Measurements from ENCODE around the gene PRKACG. TPM values are rescaled to one million over a fixed set of nuclear protein-coding genes. Genes with fewer than 3 reads are reported as not detected.

Gene PRKACG
- total and polyA plus RNA-seq, 12 donors = not detected

- DNase-seq = peak in 3 of 7 donors; percentile 34 to 41 (median 34)
- peak overlapping the region in 1 of 4 donors; percentile 12 for H3K4me3 ChIP-seq
- H3K27ac ChIP-seq = peak overlapping the region in 4 of 5 donors; percentile 1 to 79 (median 64)
Observed at GRCh38 chr9:68975365-68976043, 38.4 kb downstream of the PRKACG start.

GRCh38 chr9:68974901-68975300, 39.0 kb downstream of the PRKACG start:
- no peak for TF ChIP-seq POLR2A (IDR thresholded peaks at IDR 0.05)
- no peak for TF ChIP-seq CTCF (IDR thresholded peaks at IDR 0.05)
- DNase-seq = peak in 1 of 7 donors; percentile 26
- intact Hi-C loops (cut with DNase I) = no loop called here
- WGBS, 4 donors = 75 to 81% (median 77%) methylated on average over 3 of the region's 3 CpGs
- no peaks in the 10 kb centered on the region for H3K36me3 ChIP-seq (replicated peaks in 1 of 2)
- no peaks in the 10 kb centered on the region for H3K9me3 ChIP-seq (replicated peaks in 1 of 3)
- peaks cover 9 to 17% of the 10 kb centered on the region in 2 donors for H3K4me1 ChIP-seq (replicated peaks in 1 of 2)
- H3K27me3 ChIP-seq = no peaks in the 10 kb centered on the region
- peak overlapping the region in 1 of 4 donors; percentile 12 for H3K4me3 ChIP-seq
- peak overlapping the region in 4 of 5 donors; percentile 1 to 79 (median 64) for H3K27ac ChIP-seq

More at GRCh38 chr9:68975365-68976043, 38.4 kb downstream of the PRKACG start:
- WGBS, 4 donors = 30 to 38% (median 33%) methylated on average over 5 of the region's 5 CpGs
- no peak for TF ChIP-seq CTCF (IDR thresholded peaks at IDR 0.05)
- TF ChIP-seq POLR2A (IDR thresholded peaks at IDR 0.05) = peak in 1 of 2 donors; percentile 12
- intact Hi-C loops (cut with DNase I) = no loop called here
- H3K4me1 ChIP-seq (replicated peaks in 1 of 2) = peaks cover 13 to 23% of the 10 kb centered on the region in 2 donors
- H3K9me3 ChIP-seq (replicated peaks in 1 of 3) = no peaks in the 10 kb centered on the region
- H3K27me3 ChIP-seq = no peaks in the 10 kb centered on the region
- no peaks in the 10 kb centered on the region for H3K36me3 ChIP-seq (replicated peaks in 1 of 2)

- Histone ChIP-seq H3K4me3 (peak overlapping the region in 1 of 4 donors; percentile 12), H3K4me1 (replicated peaks in 1 of 2) (peaks cover 9 to 13% of the 10 kb centered on the region in 2 donors), H3K27me3 (no peaks in the 10 kb centered on the region), H3K9me3 (replicated peaks in 1 of 3) (no peaks in the 10 kb centered on the region), H3K36me3 (replicated peaks in 1 of 2) (no peaks in the 10 kb centered on the region), H3K27ac (peak overlapping the region in 2 of 5 donors; percentile 61 to 79)
- WGBS, 4 donors = 49 to 73% (median 65%) methylated on average over 5 of the region's 5 CpGs
- TF ChIP-seq POLR2A (IDR thresholded peaks at IDR 0.05) (no peak), CTCF (IDR thresholded peaks at IDR 0.05) (no peak)
- intact Hi-C loops (cut with DNase I) = no loop called here
- no peak for DNase-seq
Observed at GRCh38 chr9:68974431-68974830, 39.5 kb downstream of the PRKACG start.

GRCh38 chr9:68973619-68974018, 40.3 kb downstream of the PRKACG start:
- intact Hi-C loops (cut with DNase I) = no loop called here
- H3K4me3 ChIP-seq = no peak overlapping the region

More at GRCh38 chr9:68973619-68974018, 40.3 kb downstream of the PRKACG start:
- WGBS, 4 donors = 91 to 98% (median 97%) methylated on average over 3 of the region's 3 CpGs; no CpG with 5 or more reads in 1 of the 4 donors
- DNase-seq = no peak
- H3K27ac ChIP-seq = no peak overlapping the region
- H3K9me3 ChIP-seq (replicated peaks in 1 of 3) = no peaks in the 10 kb centered on the region
- peaks cover 9 to 13% of the 10 kb centered on the region in 2 donors for H3K4me1 ChIP-seq (replicated peaks in 1 of 2)
- TF ChIP-seq POLR2A (IDR thresholded peaks at IDR 0.05) (no peak), CTCF (IDR thresholded peaks at IDR 0.05) (no peak)
- H3K27me3 ChIP-seq = no peaks in the 10 kb centered on the region
- no peaks in the 10 kb centered on the region for H3K36me3 ChIP-seq (replicated peaks in 1 of 2)
